HL-60 (cell line): ENCODE measurements around the gene ZNF140.

Source experiments
- CTCF ChIP-seq: IDR thresholded peaks from one replicate; pipeline ENCODE4 v1.5.1; 2011; ENCODE audit warnings: low read length, control low read depth, inconsistent platforms; ENCODE audit not compliant: insufficient read depth
- POLR2AphosphoS5 ChIP-seq: IDR thresholded peaks from 2 replicates; pipeline ENCODE4 v1.6.1; 2012; ENCODE audit warnings: low read depth
- REST ChIP-seq: IDR thresholded peaks from 2 replicates; pipeline ENCODE4 v1.6.1; 2012; ENCODE audit warnings: low read depth; ENCODE audit not compliant: insufficient replicate concordance

- TF ChIP-seq CTCF (no peak), REST (no peak), POLR2AphosphoS5 (no peak)
These were observed 2.6 kb downstream of the ZNF140 start for GRCh38 chr12:133083345-133083744.
